Sigmoid colon (tissue), 7 donors: ENCODE data around the gene UNC13C. TPM values are rescaled to one million over a fixed set of nuclear protein-coding genes. Genes with fewer than 3 reads are reported as not detected.

ENCODE experiments used
- DNase-seq: peaks from one replicate; pipeline ENCODE4 v3.0.0-alpha.2; 2019
- H3K27ac ChIP-seq, 4 donors: fragments of 200-600 bp; sonication (generic); one replicate each; pipeline ENCODE4 v1.5.1; 2016 to 2019; ENCODE audit warnings: mild to moderate bottlenecking in 1 of 4
- H3K27me3 ChIP-seq, 3 donors: fragments of 200-600 bp; sonication (generic); one replicate each; pipeline ENCODE4 v1.5.1; 2019; ENCODE audit warnings: mild to moderate bottlenecking in 1 of 3
- H3K36me3 ChIP-seq, 4 donors: fragments of 200-600 bp; sonication (generic); one replicate each; pipeline ENCODE4 v1.5.1; 2016 to 2019
- H3K4me1 ChIP-seq, 4 donors: fragments of 200-600 bp; sonication (generic); one replicate each; pipeline ENCODE4 v1.5.1; 2017 to 2019
- H3K4me3 ChIP-seq, 4 donors: fragments of 200-600 bp; sonication (generic); one replicate each; pipeline ENCODE4 v1.5.1; 2017 to 2019; ENCODE audit warnings: mild to moderate bottlenecking in 2 of 4, moderate library complexity in 1 of 4
- H3K9me3 ChIP-seq, 4 donors: fragments of 200-600 bp in 3 of 4; sonication (generic) in 3 of 4; one replicate each; pipeline versions ENCODE4 v1.5.1 to v1.6.1; 2013 to 2019
- EP300 ChIP-seq, 4 donors: sonication (generic); formaldehyde crosslinking; IDR thresholded peaks; one replicate each; pipeline ENCODE4 v1.6.1; 2017; ENCODE audit warnings: antibody characterized with exemption in 4 of 4
- POLR2A ChIP-seq, 2 donors: fragments of 450-650 bp; IDR thresholded peaks; one replicate each; pipeline ENCODE4 v1.6.1; 2016; ENCODE audit warnings: antibody characterized with exemption in 2 of 2, mild to moderate bottlenecking in 2 of 2, moderate library complexity in 2 of 2
- POLR2AphosphoS5 ChIP-seq, 4 donors: sonication (generic); formaldehyde crosslinking; IDR thresholded peaks; one replicate each; pipeline ENCODE4 v1.6.1; 2017; ENCODE audit warnings: antibody characterized with exemption in 4 of 4
- WGBS, 2 donors: extraction: QIAGEN DNeasy Blood & Tissue Kit; methylation state at CpG; one replicate each; pipeline ENCODE4 v1.1.7; 2013; 5-methylcytosine and 5-hydroxymethylcytosine counted together
- intact Hi-C: fragments of 100-400 bp; cut with DNase I; formaldehyde crosslinking; loops from one replicate; pipeline ENCODE4 v1.15.1; 2023
- polyA plus RNA-seq, 3 donors: library from polyadenylated mRNA; stranded (reverse); fragments of 200-250 nt; gene quantifications; one replicate each; pipeline ENCODE4 v1.2.3, GENCODE V29; 2013
- total RNA-seq, 4 donors: library from RNA; depleted of rRNA; stranded (reverse); fragments of >200 nt; gene quantifications; one replicate each; pipeline ENCODE4 v1.1.0, GENCODE V29; 2016
- TF ChIP-seq, protein P1 (sequence below), 4 experiments: fragments of 450-650 bp in 3 of 4; fragments of 200-600 bp in 1 of 4; IDR thresholded peaks; one replicate each; pipeline ENCODE4 v1.5.1; 2016 to 2019; ENCODE audit warnings: antibody characterized with exemption in 4 of 4, mild to moderate bottlenecking in 3 of 4, moderate library complexity in 2 of 4
- donor health status: healthy with polysubstance abuse.
- donor health status: Bipolar disorder and iron deficiency.
- donor health status: healthy.

UNC13C gene
- total and polyA plus RNA-seq, 7 donors: under 0.01 to 1.7 (median 1.3) TPM; not detected in 1

DNA sequence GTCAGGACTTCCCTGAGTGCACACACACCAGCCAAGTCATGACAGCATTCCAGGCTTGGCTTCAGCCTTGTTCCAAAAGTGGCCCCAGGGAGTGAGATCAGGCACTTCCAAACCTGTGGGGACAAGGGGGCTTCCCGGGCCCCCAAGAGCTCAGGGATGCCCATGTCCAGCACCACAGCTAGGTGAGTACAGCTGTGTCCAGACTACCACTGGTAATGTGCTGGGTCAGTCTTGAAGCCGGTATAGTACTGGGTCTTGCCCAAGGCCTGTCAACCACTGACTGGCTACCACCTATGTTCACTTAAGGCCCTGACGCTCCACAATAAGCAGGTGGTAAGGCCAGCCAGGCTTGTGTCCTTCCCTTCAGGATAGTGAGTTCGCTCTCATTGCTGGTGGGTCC is 249.3 kb downstream of the UNC13C start:
- H3K9me3 ChIP-seq: peaks cover 0 to 3% (median 0%) of the 10 kb centered on the region in 4 donors
- no peak overlapping the region for H3K27ac ChIP-seq
- WGBS, 2 donors: 82 to 91% methylated on average over 4 of the region's 4 CpGs
- H3K4me1 ChIP-seq: no peaks in the 10 kb centered on the region
- DNase-seq: no peak
- no peaks in the 10 kb centered on the region for H3K36me3 ChIP-seq
- no peaks in the 10 kb centered on the region for H3K27me3 ChIP-seq
- TF ChIP-seq POLR2AphosphoS5 (IDR thresholded peaks at IDR 0.05) (no peak), EP300 (IDR thresholded peaks at IDR 0.05) (no peak)
- intact Hi-C loops: no loop called here
- H3K4me3 ChIP-seq: no peak overlapping the region

DNA sequence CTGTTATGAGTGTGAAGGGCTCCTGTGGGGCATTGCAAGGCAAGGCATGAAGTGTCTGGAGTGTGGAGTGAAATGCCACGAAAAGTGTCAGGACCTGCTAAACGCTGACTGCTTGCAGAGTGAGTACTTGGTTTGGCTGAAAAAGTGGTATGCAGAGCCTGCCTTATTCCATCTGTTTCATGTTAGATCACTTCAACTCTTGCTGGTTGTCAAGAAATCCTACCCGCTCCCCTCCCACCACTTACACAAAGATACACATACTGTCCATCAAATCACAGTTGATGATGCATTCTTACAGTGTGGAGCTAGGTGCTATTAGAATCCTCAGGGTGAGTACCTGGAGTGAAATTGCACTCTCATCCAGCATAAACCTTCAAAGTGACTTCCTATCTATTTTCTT is 272.1 kb downstream of the UNC13C start:
- no peak overlapping the region for H3K27ac ChIP-seq
- TF ChIP-seq POLR2AphosphoS5 (IDR thresholded peaks at IDR 0.05): no peak
- TF ChIP-seq EP300 (IDR thresholded peaks at IDR 0.05): no peak
- TF ChIP-seq, protein P1, sequence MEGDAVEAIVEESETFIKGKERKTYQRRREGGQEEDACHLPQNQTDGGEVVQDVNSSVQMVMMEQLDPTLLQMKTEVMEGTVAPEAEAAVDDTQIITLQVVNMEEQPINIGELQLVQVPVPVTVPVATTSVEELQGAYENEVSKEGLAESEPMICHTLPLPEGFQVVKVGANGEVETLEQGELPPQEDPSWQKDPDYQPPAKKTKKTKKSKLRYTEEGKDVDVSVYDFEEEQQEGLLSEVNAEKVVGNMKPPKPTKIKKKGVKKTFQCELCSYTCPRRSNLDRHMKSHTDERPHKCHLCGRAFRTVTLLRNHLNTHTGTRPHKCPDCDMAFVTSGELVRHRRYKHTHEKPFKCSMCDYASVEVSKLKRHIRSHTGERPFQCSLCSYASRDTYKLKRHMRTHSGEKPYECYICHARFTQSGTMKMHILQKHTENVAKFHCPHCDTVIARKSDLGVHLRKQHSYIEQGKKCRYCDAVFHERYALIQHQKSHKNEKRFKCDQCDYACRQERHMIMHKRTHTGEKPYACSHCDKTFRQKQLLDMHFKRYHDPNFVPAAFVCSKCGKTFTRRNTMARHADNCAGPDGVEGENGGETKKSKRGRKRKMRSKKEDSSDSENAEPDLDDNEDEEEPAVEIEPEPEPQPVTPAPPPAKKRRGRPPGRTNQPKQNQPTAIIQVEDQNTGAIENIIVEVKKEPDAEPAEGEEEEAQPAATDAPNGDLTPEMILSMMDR (IDR thresholded peaks at IDR 0.05): no peak
- no peak for TF ChIP-seq POLR2A (IDR thresholded peaks at IDR 0.05)
- H3K4me3 ChIP-seq: no peak overlapping the region
- DNase-seq: no peak
- intact Hi-C loops: no loop called here
- no peaks in the 10 kb centered on the region for H3K27me3 ChIP-seq
- no peaks in the 10 kb centered on the region for H3K36me3 ChIP-seq
- H3K9me3 ChIP-seq: no peaks in the 10 kb centered on the region
- H3K4me1 ChIP-seq: no peaks in the 10 kb centered on the region
- 75 to 86% methylated on average over 3 of the region's 3 CpGs for WGBS, 2 donors

DNA sequence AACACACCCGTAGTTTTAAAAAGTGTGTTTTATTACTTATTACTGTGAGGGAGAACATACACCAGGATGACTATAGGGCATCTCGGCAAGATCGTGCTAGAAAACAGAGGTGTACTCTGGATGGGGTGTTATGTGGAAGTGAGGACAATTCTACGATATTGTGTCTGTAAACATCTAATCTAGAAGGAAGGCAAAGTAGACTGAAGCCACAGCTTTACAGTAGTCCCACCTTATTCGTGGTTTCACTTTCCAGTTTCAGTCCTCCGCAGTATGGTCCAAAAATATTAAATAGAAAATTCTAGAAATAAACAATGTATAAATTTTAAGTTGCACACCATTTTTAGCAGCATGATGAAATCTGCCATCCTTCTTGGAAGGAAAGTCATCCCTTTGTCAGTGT is 277.9 kb downstream of the UNC13C start:
- no peaks in the 10 kb centered on the region for H3K27me3 ChIP-seq
- H3K4me3 ChIP-seq: no peak overlapping the region
- no peak for DNase-seq
- intact Hi-C loops: no loop called here
- TF ChIP-seq, protein P1 (IDR thresholded peaks at IDR 0.05): no peak
- no peak for TF ChIP-seq POLR2A (IDR thresholded peaks at IDR 0.05)
- no peak for TF ChIP-seq POLR2AphosphoS5 (IDR thresholded peaks at IDR 0.05)
- no peak for TF ChIP-seq EP300 (IDR thresholded peaks at IDR 0.05)
- H3K9me3 ChIP-seq: no peaks in the 10 kb centered on the region
- 76 to 93% methylated on average over 6 of the region's 6 CpGs for WGBS, 2 donors
- H3K4me1 ChIP-seq: no peaks in the 10 kb centered on the region
- H3K36me3 ChIP-seq: no peaks in the 10 kb centered on the region
- H3K27ac ChIP-seq: no peak overlapping the region

DNA sequence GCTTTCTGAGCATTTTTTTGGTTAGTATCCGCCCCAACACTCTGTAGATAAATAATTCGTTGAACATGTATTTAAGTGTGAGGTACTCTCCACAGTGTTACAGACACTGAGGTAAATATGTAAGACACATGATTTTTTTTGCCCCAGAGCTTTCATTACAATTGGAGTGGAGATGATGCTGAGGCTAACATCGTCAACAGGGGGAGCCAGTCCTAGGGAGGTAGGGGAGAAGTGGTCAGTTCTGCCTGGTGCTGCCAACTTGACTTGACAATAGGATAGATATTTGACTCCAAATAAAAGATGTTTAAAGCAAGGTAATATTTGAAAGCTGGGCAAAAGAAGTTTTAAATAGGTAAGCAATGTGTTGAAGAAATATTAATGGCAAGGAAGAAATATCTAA is 295.7 kb downstream of the UNC13C start:
- no peak overlapping the region for H3K27ac ChIP-seq
- intact Hi-C loops: no loop called here
- H3K4me1 ChIP-seq: no peaks in the 10 kb centered on the region
- 46 to 66% methylated on average over 3 of the region's 3 CpGs for WGBS, 2 donors
- DNase-seq: no peak
- H3K4me3 ChIP-seq: no peak overlapping the region
- TF ChIP-seq, protein P1 (IDR thresholded peaks at IDR 0.05): no peak
- TF ChIP-seq POLR2A (IDR thresholded peaks at IDR 0.05): no peak
- H3K9me3 ChIP-seq: no peaks in the 10 kb centered on the region
- no peaks in the 10 kb centered on the region for H3K36me3 ChIP-seq
- H3K27me3 ChIP-seq: no peaks in the 10 kb centered on the region

DNA sequence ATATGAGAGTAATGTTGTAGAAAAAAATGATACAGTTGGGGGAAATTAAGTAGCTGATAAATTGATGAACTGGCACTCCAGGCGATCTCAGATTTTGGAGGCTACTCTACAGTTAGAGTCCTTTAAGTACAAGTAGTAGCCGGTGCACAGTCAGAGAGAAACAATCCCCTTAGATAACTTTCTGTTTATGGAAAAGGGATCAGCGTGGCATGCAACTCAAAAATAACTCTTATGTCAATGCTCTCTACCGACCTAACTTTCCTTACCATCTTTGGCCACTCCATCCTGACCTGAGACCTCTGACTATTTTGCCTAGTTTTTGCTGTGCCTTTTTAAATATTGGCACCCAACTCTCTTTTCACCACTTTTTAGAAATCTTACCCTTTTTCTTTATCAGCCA is 299.6 kb downstream of the UNC13C start:
- 77 to 82% methylated on average over 4 of the region's 4 CpGs for WGBS, 2 donors
- TF ChIP-seq POLR2AphosphoS5 (IDR thresholded peaks at IDR 0.05): no peak
- TF ChIP-seq EP300 (IDR thresholded peaks at IDR 0.05): no peak
- TF ChIP-seq, protein P1 (IDR thresholded peaks at IDR 0.05): no peak
- TF ChIP-seq POLR2A (IDR thresholded peaks at IDR 0.05): no peak
- no peaks in the 10 kb centered on the region for H3K9me3 ChIP-seq
- DNase-seq: no peak
- intact Hi-C loops: no loop called here
- H3K27ac ChIP-seq: no peak overlapping the region
- no peaks in the 10 kb centered on the region for H3K4me1 ChIP-seq
- no peaks in the 10 kb centered on the region for H3K36me3 ChIP-seq
- H3K27me3 ChIP-seq: no peaks in the 10 kb centered on the region
- no peak overlapping the region for H3K4me3 ChIP-seq
